Common myeloid progenitor, CD34-positive (primary cell): Measurements from ENCODE around the gene PROCA1.

Experiments used
- CTCF ChIA-PET: fragments of 350-600 bp; sonication (Branson Sonifier 250); formaldehyde crosslinking; loops from one replicate; lab custom pipeline; 2021; ENCODE audit warnings: antibody characterized with exemption; lab: Charles Lee
- POLR2A ChIA-PET: fragments of 350-600 bp; sonication (Branson Sonifier 250); formaldehyde crosslinking; loops from one replicate; lab custom pipeline; 2021; ENCODE audit warnings: antibody characterized with exemption; lab: Charles Lee
- DNase-seq, 3 donors: peaks; one replicate each; pipeline versions ENCODE4 v3.0.0 to v3.0.0-alpha.2; 2013
- H3K27ac ChIP-seq, 2 experiments: 1 replicate in 1 of 2; 2 replicates in 1 of 2; pipeline ENCODE4 v1.7.0; 2013; ENCODE audit warnings: inconsistent platforms in 2 of 2, low read length in 2 of 2, mild to moderate bottlenecking in 2 of 2, low read depth in 1 of 2, moderate library complexity in 1 of 2; ENCODE audit not compliant: severe bottlenecking in 2 of 2, insufficient read depth in 1 of 2, poor library complexity in 1 of 2
- H3K27me3 ChIP-seq, 5 experiments: replicated peaks in 2 of 5; 1 replicate in 3 of 5; 2 replicates in 2 of 5; pipeline versions ENCODE4 v1.6.1 to v1.7.0; 2013; ENCODE audit warnings: low read length in 4 of 5, mild to moderate bottlenecking in 2 of 5, moderate library complexity in 2 of 5, inconsistent platforms in 1 of 5; ENCODE audit not compliant: insufficient read depth in 5 of 5, control insufficient read depth in 4 of 5
- H3K36me3 ChIP-seq, 4 experiments: 1 replicate in 2 of 4; 2 replicates in 2 of 4; pipeline versions ENCODE4 v1.6.1 to v1.7.0; 2013; ENCODE audit warnings: low read length in 3 of 4, control low read depth in 1 of 4, mild to moderate bottlenecking in 1 of 4; ENCODE audit not compliant: control insufficient read depth in 4 of 4, insufficient read depth in 4 of 4
- H3K4me1 ChIP-seq, 4 experiments: 1 replicate in 3 of 4; 2 replicates in 1 of 4; pipeline versions ENCODE4 v1.6.1 to v1.7.1; 2013; ENCODE audit warnings: low read length in 3 of 4, mild to moderate bottlenecking in 3 of 4, control low read depth in 1 of 4, inconsistent platforms in 1 of 4, moderate library complexity in 1 of 4; ENCODE audit not compliant: control insufficient read depth in 4 of 4, insufficient read depth in 4 of 4; ENCODE audit errors: control extremely low read depth in 1 of 4
- H3K4me3 ChIP-seq, 7 experiments: 1 replicate in 4 of 7; 2 replicates in 3 of 7; pipeline versions ENCODE4 v1.5.1 to v1.7.0; 2013; ENCODE audit warnings: mild to moderate bottlenecking in 7 of 7, low read length in 6 of 7, moderate library complexity in 6 of 7, inconsistent platforms in 2 of 7, low read depth in 2 of 7, control low read depth in 1 of 7; ENCODE audit not compliant: insufficient read depth in 4 of 7, control insufficient read depth in 1 of 7; ENCODE audit errors: extremely low read depth in 1 of 7
- H3K9me3 ChIP-seq, 5 experiments: 1 replicate in 4 of 5; 2 replicates in 1 of 5; pipeline versions ENCODE4 v1.6.1 to v1.7.1; 2013; ENCODE audit warnings: low read length in 4 of 5, mild to moderate bottlenecking in 2 of 5, inconsistent platforms in 1 of 5, low read depth in 1 of 5, moderate library complexity in 1 of 5; ENCODE audit not compliant: control insufficient read depth in 4 of 5, insufficient read depth in 2 of 5; ENCODE audit errors: control extremely low read depth in 1 of 5
- WGBS: methylation state at CpG from one replicate; pipeline ENCODE4 v1.1.5; 2013; ENCODE audit not compliant: insufficient coverage; 5-methylcytosine and 5-hydroxymethylcytosine counted together

The PROCA1 gene

DNA sequence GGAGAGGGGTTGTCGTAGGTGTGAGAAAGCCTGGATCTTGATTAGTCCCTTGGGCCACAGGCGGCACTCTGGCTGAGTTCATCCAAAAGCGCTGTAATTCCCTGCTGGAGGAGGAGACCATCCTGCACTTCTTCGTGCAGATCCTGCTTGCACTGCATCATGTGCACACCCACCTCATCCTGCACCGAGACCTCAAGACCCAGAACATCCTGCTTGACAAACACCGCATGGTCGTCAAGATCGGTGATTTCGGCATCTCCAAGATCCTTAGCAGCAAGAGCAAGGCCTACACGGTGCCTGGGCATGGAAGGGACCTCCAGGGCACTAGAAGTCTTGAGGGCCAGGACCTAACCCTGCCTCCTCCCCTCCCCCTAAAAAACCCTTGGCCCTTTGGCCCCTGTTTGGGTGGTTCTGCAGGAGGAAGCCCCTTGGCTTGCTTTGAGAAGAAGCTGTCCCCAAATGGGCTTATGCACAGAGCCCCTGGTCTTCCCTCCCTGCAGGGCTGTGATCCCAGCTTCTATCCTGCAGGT lies 23.1 kb upstream of the PROCA1 start:
- Histone ChIP-seq H3K4me1 (peaks cover 3 to 19% (median 15%) of the 10 kb centered on the region in 4 experiments), H3K27ac (peak overlapping the region in 1 of 2 experiments; percentile 15), H3K4me3 (no peak overlapping the region), H3K27me3 (no peaks in the 10 kb centered on the region), H3K36me3 (peaks cover 0 to 5% (median 4%) of the 10 kb centered on the region in 4 experiments), H3K9me3 (peaks cover 0 to 3% (median 0%) of the 10 kb centered on the region in 5 experiments)
- DNase-seq = no peak
- ChIA-PET POLR2A (no interaction called here), CTCF (interaction anchor here (1.5 to 17.9 kb wide), 2 partner anchors 8 to 11 kb away, joined by 4 to 507 read pairs; partner anchors contain the start of genes TLCD1 and TRAF4)
- 100% methylated on average over 7 of the region's 10 CpGs for WGBS

DNA sequence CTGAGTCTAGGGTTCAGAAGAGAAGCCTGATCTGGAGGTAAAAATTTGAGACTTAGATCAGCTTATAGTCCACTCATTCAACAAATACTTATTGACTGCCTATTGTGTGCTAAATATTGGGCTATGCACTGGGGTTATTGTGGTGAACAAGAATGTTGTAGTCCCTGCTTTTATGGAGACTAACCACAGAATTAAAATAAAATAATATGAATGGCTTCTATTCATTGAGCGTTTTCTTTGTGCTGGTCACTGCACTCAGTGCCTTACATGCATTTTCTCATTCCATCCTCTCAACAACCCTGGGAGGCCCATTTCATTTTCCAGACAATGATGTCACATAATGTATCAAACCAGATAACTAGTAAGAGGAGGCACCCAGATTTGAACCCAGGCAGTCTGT lies 21.7 kb upstream of the PROCA1 start:
- peaks cover 0 to 5% (median 4%) of the 10 kb centered on the region in 4 experiments for H3K36me3 ChIP-seq
- H3K4me1 ChIP-seq = peaks cover 2 to 14% (median 9%) of the 10 kb centered on the region in 4 experiments
- no peak for DNase-seq
- WGBS = no CpG with 5 or more reads among the region's 1 CpG
- H3K9me3 ChIP-seq = peaks cover 0 to 3% (median 0%) of the 10 kb centered on the region in 5 experiments
- no peak overlapping the region for H3K4me3 ChIP-seq
- ChIA-PET POLR2A (interaction anchor here (0.7 kb wide), 1 partner anchor 165 kb away, joined by 3 read pairs; no protein-coding TSS in a partner anchor), CTCF (interaction anchor here (0.5 to 17.9 kb wide), 3 partner anchors 13 to 110 kb away, joined by 3 to 507 read pairs (median 3); partner anchors contain the start of gene TRAF4)
- no peak overlapping the region for H3K27ac ChIP-seq
- no peaks in the 10 kb centered on the region for H3K27me3 ChIP-seq

DNA sequence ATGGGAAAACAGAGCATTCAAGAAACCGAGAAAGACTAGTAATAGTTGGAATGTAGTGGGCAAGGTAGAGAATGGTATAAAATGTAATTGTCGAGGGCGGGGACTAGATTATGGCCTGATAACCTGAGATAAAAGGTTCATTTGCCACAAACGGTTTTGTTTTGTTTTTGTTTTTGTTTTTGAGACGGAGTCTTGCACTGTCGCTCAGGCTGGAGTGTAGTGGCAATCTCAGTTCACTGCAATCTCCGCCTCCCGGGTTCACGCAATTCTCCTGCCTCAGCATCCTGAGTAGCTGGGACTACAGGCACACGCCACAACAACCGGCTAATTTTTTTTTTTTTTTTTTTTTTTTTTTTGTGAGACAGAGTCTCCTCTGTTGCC lies 18.3 kb upstream of the PROCA1 start:
- 97% methylated on average over 11 of the region's 11 CpGs for WGBS
- ChIA-PET CTCF (interaction anchor here (17.9 kb wide), 1 partner anchor 16 kb away, joined by 507 read pairs; the partner anchor contains the start of gene TRAF4), POLR2A (no interaction called here)
- no peak for DNase-seq
- H3K27me3 ChIP-seq = no peaks in the 10 kb centered on the region
- H3K4me3 ChIP-seq = no peak overlapping the region
- no peak overlapping the region for H3K27ac ChIP-seq
- H3K36me3 ChIP-seq = peaks cover 0 to 7% (median 3%) of the 10 kb centered on the region in 4 experiments
- peaks cover 5 to 36% (median 32%) of the 10 kb centered on the region in 4 experiments for H3K4me1 ChIP-seq
- no peaks in the 10 kb centered on the region for H3K9me3 ChIP-seq

DNA sequence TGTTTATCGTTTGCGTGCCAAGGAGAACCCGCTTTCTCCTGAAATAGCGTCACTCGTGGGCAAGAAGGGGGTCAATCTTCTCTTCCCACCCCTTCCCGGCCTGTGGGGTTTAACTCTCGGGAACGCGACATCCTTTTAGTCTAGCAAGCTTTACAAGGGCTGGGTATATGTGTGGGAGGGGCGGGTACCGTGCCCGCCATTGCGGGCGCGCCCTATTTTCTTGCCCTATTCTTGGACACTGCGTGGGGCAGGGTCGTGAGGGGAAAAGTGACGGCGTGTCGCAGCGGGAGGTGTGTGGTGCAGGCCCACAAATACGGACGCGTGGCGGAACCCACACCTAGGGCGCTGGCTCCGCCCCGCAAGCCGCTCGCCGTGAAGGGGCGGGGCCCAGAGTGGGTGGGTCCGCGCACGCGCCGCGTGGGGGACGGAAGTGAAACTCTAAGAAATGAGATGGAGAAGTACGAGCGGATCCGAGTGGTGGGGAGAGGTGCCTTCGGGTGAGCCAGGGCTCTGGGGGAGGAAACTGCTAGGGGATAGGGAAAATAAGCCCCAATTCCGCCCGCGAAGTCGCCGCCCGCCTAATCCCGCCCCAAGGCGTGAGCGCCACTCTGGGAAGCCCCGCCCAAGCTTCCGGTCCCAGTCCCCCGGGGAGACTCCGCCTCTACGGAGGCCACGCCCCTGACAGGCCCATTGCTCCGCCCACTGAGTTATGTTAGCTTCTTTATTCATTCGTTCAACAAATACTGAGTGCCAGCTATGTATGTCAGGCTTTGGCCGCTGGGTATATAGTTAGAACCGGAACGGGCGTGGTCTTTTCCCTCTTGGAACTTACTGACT lies 16.9 kb upstream of the PROCA1 start, which contains the start of gene NEK8:
TSS of gene NEK8 (plus strand) at position 425 of the 837 bp plus-strand sequence. CDS start at position 451, 26 bp downstream.
- H3K27me3 ChIP-seq = no peaks in the 10 kb centered on the region
- DNase-seq = peak; percentile 87 to 94 (median 92)
- WGBS = 0% methylated on average over 50 of the region's 64 CpGs
- POLR2A ChIA-PET = interaction anchor here (0.5 to 3.6 kb wide), 5 partner anchors 10 to 1576 kb away, joined by 3 to 87 read pairs (median 5); partner anchors contain the start of gene TRAF4
- peak within 1 kb of the TSS; percentile 75 to 91 (median 84) for H3K4me3 ChIP-seq
- H3K27ac ChIP-seq = peak within 1 kb of the TSS; percentile 91 to 94
- H3K4me1 ChIP-seq = peaks cover 5 to 39% (median 33%) of the 10 kb centered on the region in 4 experiments
- CTCF ChIA-PET = interaction anchor here (0.8 to 17.9 kb wide), 9 partner anchors 9 to 224 kb away, joined by 3 to 507 read pairs (median 7); partner anchors contain the start of genes DHRS13, PROCA1, RPL23A and TRAF4
- H3K9me3 ChIP-seq = no peaks in the 10 kb centered on the region
- peaks cover under 1 to 16% (median 13%) of the 10 kb centered on the region in 4 experiments for H3K36me3 ChIP-seq

DNA sequence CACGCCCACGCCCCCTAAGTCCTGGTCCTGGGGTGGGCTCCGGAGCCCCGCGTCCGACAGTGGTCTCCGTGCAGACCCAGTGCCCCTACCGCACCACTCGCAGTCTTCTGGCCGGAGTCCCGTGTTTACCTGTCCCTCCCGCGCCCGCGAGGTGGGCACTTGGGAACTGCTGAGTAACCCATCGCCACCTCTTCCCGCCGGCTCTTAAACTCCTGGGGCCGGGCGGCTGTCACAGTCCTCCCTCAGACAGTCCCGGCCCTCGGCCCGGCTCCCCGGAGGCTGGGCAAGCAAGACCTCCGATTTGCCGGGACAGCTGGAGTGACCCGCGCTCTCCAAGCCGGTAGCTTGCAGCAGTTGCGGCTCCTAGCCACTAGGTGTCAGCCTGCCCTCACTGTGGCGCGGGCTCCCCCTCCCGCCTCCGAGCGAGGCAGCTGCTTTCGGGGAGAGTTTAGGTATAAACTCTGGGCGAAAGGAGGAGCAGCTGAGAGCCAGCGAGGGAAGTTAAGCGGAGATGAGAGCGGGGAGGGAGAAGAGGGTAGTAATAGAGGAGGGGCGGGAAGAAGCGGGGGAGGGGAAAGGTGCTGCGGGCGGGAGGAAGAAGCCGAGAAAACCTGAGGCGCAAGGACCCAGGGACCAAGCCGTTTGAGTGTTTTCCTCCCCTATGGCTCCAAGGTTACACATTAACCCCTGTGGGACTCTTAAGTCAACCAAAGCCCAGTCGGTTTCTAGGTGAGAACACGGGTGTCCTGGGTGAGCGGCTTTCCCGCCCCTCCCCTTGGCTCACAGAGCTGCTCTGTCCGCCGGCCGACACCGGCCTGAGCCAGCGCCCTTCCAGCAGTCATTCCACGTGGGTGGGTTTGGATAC lies 15.2 kb upstream of the PROCA1 start:
- ChIA-PET CTCF (interaction anchor here (0.6 to 17.9 kb wide), 28 partner anchors 8 to 1272 kb away, joined by 3 to 507 read pairs (median 4); partner anchors contain the start of genes DHRS13, FAM222B, PROCA1 and SDF2), POLR2A (interaction anchor here (1.0 to 3.6 kb wide), 5 partner anchors 14 to 37 kb away, joined by 3 to 87 read pairs (median 5); partner anchors contain the start of genes PROCA1 and TRAF4)
- DNase-seq = peak; percentile 90 to 92 (median 92)
- H3K36me3 ChIP-seq = peaks cover 8 to 32% (median 29%) of the 10 kb centered on the region in 4 experiments
- H3K4me1 ChIP-seq = peaks cover 5 to 56% (median 41%) of the 10 kb centered on the region in 4 experiments
- peak overlapping the region in 1 of 2 experiments; percentile 94 for H3K27ac ChIP-seq
- WGBS = 0% methylated on average over 51 of the region's 57 CpGs
- H3K27me3 ChIP-seq = no peaks in the 10 kb centered on the region
- H3K9me3 ChIP-seq = no peaks in the 10 kb centered on the region
- peak overlapping the region; percentile 51 to 91 (median 83) for H3K4me3 ChIP-seq

DNA sequence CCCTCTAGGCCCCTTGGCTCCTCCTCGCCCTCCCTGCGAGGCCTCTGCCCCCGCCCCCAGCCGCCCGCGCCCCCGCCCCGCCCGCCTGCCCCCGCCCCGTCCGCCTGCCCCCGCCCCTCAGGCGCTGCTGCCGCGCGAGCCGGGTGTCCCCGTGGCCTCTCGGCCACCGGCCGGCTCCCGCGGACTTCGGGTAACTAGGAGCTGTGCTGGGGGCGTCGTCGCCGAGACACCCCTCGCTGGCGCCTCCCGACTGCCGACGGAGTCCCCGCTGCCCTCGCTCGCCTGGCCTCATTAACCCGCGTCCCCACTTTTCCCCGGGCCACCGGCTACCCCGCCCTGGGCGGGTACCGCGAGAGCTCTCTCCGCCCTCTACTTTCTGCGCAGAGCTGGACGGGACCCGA lies 14.5 kb upstream of the PROCA1 start, which contains the start of gene TLCD1:
TSS of gene TLCD1 (minus strand) at position 8 of the 401 bp plus-strand sequence. CDS start 136 bp downstream, outside the sequence.
- ChIA-PET CTCF (interaction anchor here (0.6 to 17.9 kb wide), 21 partner anchors 9 to 1271 kb away, joined by 3 to 507 read pairs (median 5); partner anchors contain the start of genes DHRS13, PROCA1 and TRAF4), POLR2A (interaction anchor here (1.0 to 3.6 kb wide), 4 partner anchors 15 to 30 kb away, joined by 3 to 87 read pairs (median 7); partner anchors contain the start of genes PROCA1 and TRAF4)
- Histone ChIP-seq H3K27ac (peak within 1 kb of the TSS in 1 of 2 experiments; percentile 94), H3K9me3 (no peaks in the 10 kb centered on the region), H3K36me3 (peaks cover 8 to 38% (median 34%) of the 10 kb centered on the region in 4 experiments), H3K27me3 (no peaks in the 10 kb centered on the region), H3K4me3 (peak within 1 kb of the TSS; percentile 51 to 91 (median 83)), H3K4me1 (peaks cover 8 to 63% (median 48%) of the 10 kb centered on the region in 4 experiments)
- WGBS = 0% methylated on average over 37 of the region's 49 CpGs
- peak; percentile 61 to 80 (median 79) for DNase-seq
